Esophagus muscularis mucosa (tissue), 4 donors: ENCODE data around the gene PDGFC.

Experiments used
- CTCF ChIP-seq, 3 experiments: fragments of 200-600 bp in 2 of 3; fragments of 450-650 bp in 1 of 3; sonication (generic) in 2 of 3; IDR thresholded peaks; one replicate each; pipeline ENCODE4 v1.5.1; 2017 to 2019; ENCODE audit warnings: antibody characterized with exemption in 3 of 3, mild to moderate bottlenecking in 2 of 3, moderate library complexity in 1 of 3
- EP300 ChIP-seq: sonication (generic); formaldehyde crosslinking; IDR thresholded peaks from one replicate; pipeline ENCODE4 v1.6.1; 2017; ENCODE audit warnings: antibody characterized with exemption
- POLR2A ChIP-seq: fragments of 450-650 bp; IDR thresholded peaks from one replicate; pipeline ENCODE4 v1.6.1; 2017; ENCODE audit warnings: antibody characterized with exemption, moderate library complexity, mild to moderate bottlenecking, low read depth
- POLR2AphosphoS5 ChIP-seq, 2 donors: sonication (generic); formaldehyde crosslinking; IDR thresholded peaks; one replicate each; pipeline ENCODE4 v1.6.1; 2017; ENCODE audit warnings: antibody characterized with exemption in 2 of 2

GRCh38 chr4:156725257-156725656 is 246.3 kb downstream of the PDGFC start:
- TF ChIP-seq CTCF (IDR thresholded peaks at IDR 0.05) (no peak), POLR2A (no peak), EP300 (no peak), POLR2AphosphoS5 (IDR thresholded peaks at IDR 0.05) (no peak)
